HG02678 (cell line): ENCODE data around the gene NOTCH1.

Experiments used
- ATAC-seq: cut with Tn5 transposase; IDR thresholded peaks from one replicate; pipeline ENCODE4 v1.9.1; 2021; ENCODE audit warnings: mild to moderate bottlenecking, moderate library complexity; ENCODE audit not compliant: unreplicated experiment

Gene NOTCH1

GRCh38 chr9:136545965-136546696 lies at the start of gene NOTCH1:
Gene NOTCH1 (minus strand): TSS chr9:136546048. CDS start chr9:136545786, 262 bp downstream.
- ATAC-seq, result peak; percentile 68

GRCh38 chr9:136594492-136594891 lies 48.6 kb upstream of the NOTCH1 start:
- no peak for ATAC-seq

GRCh38 chr9:136593581-136593980 lies 47.7 kb upstream of the NOTCH1 start:
- no peak for ATAC-seq

- ATAC-seq, result no peak
These were observed 46.8 kb upstream of the NOTCH1 start for GRCh38 chr9:136592666-136593065.

GRCh38 chr9:136590821-136591752 lies 45.2 kb upstream of the NOTCH1 start:
- ATAC-seq, result no peak

- no peak for ATAC-seq
These were observed 44.2 kb upstream of the NOTCH1 start for GRCh38 chr9:136589766-136590763.

- no peak for ATAC-seq
These were observed 43.0 kb upstream of the NOTCH1 start for GRCh38 chr9:136588663-136589464.

- no peak for ATAC-seq
These were observed 42.3 kb upstream of the NOTCH1 start for GRCh38 chr9:136587944-136588662.

- no peak for ATAC-seq
These were observed 41.5 kb upstream of the NOTCH1 start for GRCh38 chr9:136587145-136587943.

- ATAC-seq, result no peak
These were observed 40.6 kb upstream of the NOTCH1 start for GRCh38 chr9:136586391-136586953.

- ATAC-seq, result no peak
These were observed 39.8 kb upstream of the NOTCH1 start for GRCh38 chr9:136585531-136586120.

GRCh38 chr9:136584934-136585333 lies 39.1 kb upstream of the NOTCH1 start:
- ATAC-seq, result no peak

- ATAC-seq, result no peak
These were observed 38.6 kb upstream of the NOTCH1 start for GRCh38 chr9:136584401-136584932.

- no peak for ATAC-seq
These were observed 37.3 kb upstream of the NOTCH1 start for GRCh38 chr9:136582977-136583735.

- no peak for ATAC-seq
These were observed 36.0 kb upstream of the NOTCH1 start for GRCh38 chr9:136581614-136582447.
